Loucy (cell line): ENCODE data around the gene METAP1.

ENCODE experiments used
- H2AFZ ChIP-seq: fragments of 200-600 bp; sonication (generic); 2 replicates; pipeline ENCODE4 v1.6.0; 2016; ENCODE audit warnings: antibody characterized with exemption, mild to moderate bottlenecking, low read length, moderate library complexity
- H3F3A ChIP-seq: fragments of 200-600 bp; 2 replicates; pipeline ENCODE4 v1.6.0; 2016; ENCODE audit warnings: antibody characterized with exemption, low read depth, mild to moderate bottlenecking
- H3K27me3 ChIP-seq: fragments of 200-600 bp; sonication (generic); 2 replicates; pipeline ENCODE4 v1.6.1; 2014; ENCODE audit warnings: low read length, mild to moderate bottlenecking; ENCODE audit not compliant: insufficient read depth, poor library complexity, severe bottlenecking
- H3K36me3 ChIP-seq: fragments of 200-600 bp; sonication (generic); 2 replicates; pipeline ENCODE4 v1.6.1; 2016; ENCODE audit warnings: low read length; ENCODE audit not compliant: insufficient read depth
- H3K4me1 ChIP-seq: fragments of 200-600 bp; sonication (generic); 2 replicates; pipeline ENCODE4 v1.5.1; 2014; ENCODE audit warnings: low read length, mild to moderate bottlenecking; ENCODE audit not compliant: insufficient read depth, poor library complexity, severe bottlenecking
- H3K4me2 ChIP-seq: fragments of 200-600 bp; sonication (generic); 2 replicates; pipeline ENCODE4 v1.6.0; 2014; ENCODE audit warnings: antibody characterized with exemption, low read length, low read depth, mild to moderate bottlenecking; ENCODE audit not compliant: poor library complexity, severe bottlenecking
- H3K4me3 ChIP-seq: fragments of 200-600 bp; sonication (generic); 2 replicates; pipeline ENCODE4 v1.5.1; 2014; ENCODE audit warnings: low read length, mild to moderate bottlenecking, mixed read lengths; ENCODE audit not compliant: poor library complexity, severe bottlenecking
- H3K79me2 ChIP-seq: fragments of 200-600 bp; sonication (generic); 2 replicates; pipeline ENCODE4 v1.6.1; 2014; ENCODE audit warnings: low read length; ENCODE audit not compliant: insufficient read depth
- H3K9ac ChIP-seq: fragments of 200-600 bp; sonication (generic); 2 replicates; pipeline ENCODE4 v1.6.0; 2014; ENCODE audit warnings: mild to moderate bottlenecking, low read depth, low read length, moderate library complexity; ENCODE audit not compliant: poor library complexity, severe bottlenecking
- H3K9me2 ChIP-seq: fragments of 200-600 bp; sonication (generic); replicated peaks from 2 replicates; pipeline ENCODE4 v1.6.1; 2016; ENCODE audit warnings: low read depth, low read length, mixed read lengths
- H3K9me3 ChIP-seq: fragments of 200-600 bp; sonication (generic); 2 replicates; pipeline ENCODE4 v1.6.1; 2014; ENCODE audit warnings: mild to moderate bottlenecking, antibody characterized with exemption, low read length, low read depth; ENCODE audit not compliant: insufficient read depth
- H4K20me1 ChIP-seq: fragments of 200-600 bp; sonication (generic); 2 replicates; pipeline ENCODE4 v1.6.0; 2014; ENCODE audit warnings: antibody characterized with exemption, low read length, mild to moderate bottlenecking; ENCODE audit not compliant: insufficient read depth, poor library complexity, severe bottlenecking
- EZH2phosphoT487 ChIP-seq: fragments of 200-600 bp; IDR thresholded peaks from 2 replicates; pipeline ENCODE4 v1.6.1; 2018; ENCODE audit warnings: antibody characterized with exemption, mild to moderate bottlenecking, moderate library complexity, borderline replicate concordance
- TF ChIP-seq, protein P1 (sequence below): fragments of 200-600 bp; sonication (generic); conservative IDR thresholded peaks from 2 replicates; pipeline ENCODE4 v1.5.1; 2014; ENCODE audit warnings: mild to moderate bottlenecking, antibody characterized with exemption, low read length

The METAP1 gene

DNA sequence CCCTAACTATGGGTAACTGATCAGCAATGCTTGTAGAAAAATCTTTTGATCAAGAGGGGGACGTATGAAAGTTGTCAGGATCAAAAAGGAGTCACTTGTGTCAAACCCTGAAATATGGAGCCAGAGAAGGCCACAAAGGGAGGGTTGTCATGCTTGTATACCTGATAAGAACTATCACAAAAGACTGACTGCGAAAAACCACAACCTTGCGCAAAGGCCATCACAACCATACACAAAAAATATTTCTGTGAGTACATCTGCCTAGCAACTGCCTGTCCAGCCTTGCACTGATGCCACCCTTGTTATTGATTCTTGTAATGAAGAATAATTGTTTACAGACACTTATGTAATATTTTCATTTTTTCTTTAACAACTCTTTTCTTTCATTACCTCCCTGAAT is 43.8 kb upstream of the METAP1 start:
- H3K36me3 ChIP-seq, result no peaks in the 10 kb centered on the region
- no peak for TF ChIP-seq EZH2phosphoT487
- TF ChIP-seq, protein P1, sequence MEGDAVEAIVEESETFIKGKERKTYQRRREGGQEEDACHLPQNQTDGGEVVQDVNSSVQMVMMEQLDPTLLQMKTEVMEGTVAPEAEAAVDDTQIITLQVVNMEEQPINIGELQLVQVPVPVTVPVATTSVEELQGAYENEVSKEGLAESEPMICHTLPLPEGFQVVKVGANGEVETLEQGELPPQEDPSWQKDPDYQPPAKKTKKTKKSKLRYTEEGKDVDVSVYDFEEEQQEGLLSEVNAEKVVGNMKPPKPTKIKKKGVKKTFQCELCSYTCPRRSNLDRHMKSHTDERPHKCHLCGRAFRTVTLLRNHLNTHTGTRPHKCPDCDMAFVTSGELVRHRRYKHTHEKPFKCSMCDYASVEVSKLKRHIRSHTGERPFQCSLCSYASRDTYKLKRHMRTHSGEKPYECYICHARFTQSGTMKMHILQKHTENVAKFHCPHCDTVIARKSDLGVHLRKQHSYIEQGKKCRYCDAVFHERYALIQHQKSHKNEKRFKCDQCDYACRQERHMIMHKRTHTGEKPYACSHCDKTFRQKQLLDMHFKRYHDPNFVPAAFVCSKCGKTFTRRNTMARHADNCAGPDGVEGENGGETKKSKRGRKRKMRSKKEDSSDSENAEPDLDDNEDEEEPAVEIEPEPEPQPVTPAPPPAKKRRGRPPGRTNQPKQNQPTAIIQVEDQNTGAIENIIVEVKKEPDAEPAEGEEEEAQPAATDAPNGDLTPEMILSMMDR, result no peak
- no peaks in the 10 kb centered on the region for H3K4me1 ChIP-seq
- H3K4me3 ChIP-seq, result no peak overlapping the region
- no peak overlapping the region for H3K4me2 ChIP-seq
- no peaks in the 10 kb centered on the region for H3K9me3 ChIP-seq
- H3K27me3 ChIP-seq, result no peaks in the 10 kb centered on the region
- H3F3A ChIP-seq, result no peaks in the 10 kb centered on the region
- no peaks in the 10 kb centered on the region for H3K9me2 ChIP-seq
- no peaks in the 10 kb centered on the region for H4K20me1 ChIP-seq
- no peaks in the 10 kb centered on the region for H3K79me2 ChIP-seq
- H3K9ac ChIP-seq, result no peak overlapping the region
- H2AFZ ChIP-seq, result no peak overlapping the region

DNA sequence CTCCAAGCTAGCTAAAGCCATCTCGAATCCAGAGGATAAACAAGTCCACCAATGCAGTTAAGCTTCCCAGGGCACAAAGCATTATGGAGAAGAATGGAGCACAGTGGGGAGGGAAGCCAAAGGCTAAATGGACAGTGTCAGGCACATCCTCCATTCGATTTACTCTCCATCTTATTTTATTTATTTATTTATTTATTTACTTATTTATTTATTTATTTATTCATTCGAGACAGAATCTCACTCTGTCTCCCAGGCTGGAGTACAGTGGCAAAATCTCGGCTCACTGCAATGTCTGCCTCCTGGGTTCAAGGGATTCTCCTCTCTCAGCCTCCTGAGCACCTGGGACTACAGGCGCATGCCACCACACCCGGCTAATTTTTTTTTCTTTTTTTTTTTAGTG is 40.3 kb upstream of the METAP1 start:
- no peak overlapping the region for H2AFZ ChIP-seq
- no peaks in the 10 kb centered on the region for H3K36me3 ChIP-seq
- no peaks in the 10 kb centered on the region for H3F3A ChIP-seq
- TF ChIP-seq, protein P1, result no peak
- TF ChIP-seq EZH2phosphoT487, result no peak
- H3K4me1 ChIP-seq, result no peaks in the 10 kb centered on the region
- no peaks in the 10 kb centered on the region for H4K20me1 ChIP-seq
- no peak overlapping the region for H3K9ac ChIP-seq
- no peak overlapping the region for H3K4me3 ChIP-seq
- no peaks in the 10 kb centered on the region for H3K79me2 ChIP-seq
- no peaks in the 10 kb centered on the region for H3K9me3 ChIP-seq
- no peak overlapping the region for H3K4me2 ChIP-seq
- no peaks in the 10 kb centered on the region for H3K9me2 ChIP-seq
- no peaks in the 10 kb centered on the region for H3K27me3 ChIP-seq

DNA sequence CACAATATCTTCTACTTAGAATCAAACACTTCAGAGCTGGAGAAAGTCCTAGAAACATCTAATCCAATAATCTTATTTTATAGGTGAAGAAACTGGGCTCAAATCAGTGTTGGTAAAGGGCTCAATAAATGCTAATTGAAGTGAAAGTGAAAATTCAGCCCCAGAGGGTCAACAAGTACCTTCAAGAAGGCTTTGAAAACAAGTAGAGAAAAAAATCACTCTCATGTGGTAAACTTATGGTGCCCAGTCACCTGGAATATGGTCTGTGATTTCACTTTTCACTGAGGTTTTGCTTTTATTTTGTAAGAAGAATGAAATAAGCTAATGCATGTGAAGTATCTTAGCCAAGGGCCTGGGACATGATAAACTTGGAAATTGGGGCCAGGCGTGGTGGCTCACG is 37.5 kb upstream of the METAP1 start:
- Histone ChIP-seq H3K4me2 (no peak overlapping the region), H3K9me3 (no peaks in the 10 kb centered on the region), H3K9me2 (no peaks in the 10 kb centered on the region), H3K4me3 (no peak overlapping the region), H3K4me1 (no peaks in the 10 kb centered on the region), H3K9ac (no peak overlapping the region), H3K79me2 (no peaks in the 10 kb centered on the region), H3K27me3 (no peaks in the 10 kb centered on the region), H3F3A (no peaks in the 10 kb centered on the region), H3K36me3 (no peaks in the 10 kb centered on the region), H2AFZ (no peak overlapping the region), H4K20me1 (no peaks in the 10 kb centered on the region)
- no peak for TF ChIP-seq EZH2phosphoT487
- TF ChIP-seq, protein P1, result no peak
